HG03378 (cell line): ENCODE measurements around the gene ZNF407.

Experiments used
- ATAC-seq: cut with Tn5 transposase; IDR thresholded peaks from one replicate; pipeline ENCODE4 v1.9.1; 2021; ENCODE audit warnings: mild to moderate bottlenecking, moderate library complexity; ENCODE audit not compliant: unreplicated experiment

ZNF407 gene

GRCh38 chr18:74624466-74624865, 26.8 kb downstream of the ZNF407 start:
- ATAC-seq, result no peak

- no peak for ATAC-seq
Observed at GRCh38 chr18:74625157-74625556, 27.5 kb downstream of the ZNF407 start.

GRCh38 chr18:74626049-74626874, 28.6 kb downstream of the ZNF407 start:
- ATAC-seq, result no peak

GRCh38 chr18:74630804-74631203, 33.1 kb downstream of the ZNF407 start:
- no peak for ATAC-seq

GRCh38 chr18:74631212-74631611, 33.5 kb downstream of the ZNF407 start:
- no peak for ATAC-seq

- ATAC-seq, result no peak
Observed at GRCh38 chr18:74631623-74632350, 34.1 kb downstream of the ZNF407 start.

GRCh38 chr18:74632351-74632679, 34.6 kb downstream of the ZNF407 start:
- no peak for ATAC-seq

- ATAC-seq, result no peak
Observed at GRCh38 chr18:74632856-74633255, 35.2 kb downstream of the ZNF407 start.

- no peak for ATAC-seq
Observed at GRCh38 chr18:74633652-74634352, 36.1 kb downstream of the ZNF407 start.

- ATAC-seq, result no peak
Observed at GRCh38 chr18:74635224-74635975, 37.7 kb downstream of the ZNF407 start.

- no peak for ATAC-seq
Observed at GRCh38 chr18:74637070-74637469, 39.4 kb downstream of the ZNF407 start.

GRCh38 chr18:74638210-74638609, 40.5 kb downstream of the ZNF407 start:
- ATAC-seq, result no peak

- no peak for ATAC-seq
Observed at GRCh38 chr18:74644713-74645112, 47.0 kb downstream of the ZNF407 start.

- ATAC-seq, result no peak
Observed at GRCh38 chr18:74645679-74646078, 48.0 kb downstream of the ZNF407 start.

- ATAC-seq, result no peak
Observed at GRCh38 chr18:74651327-74652128, 53.9 kb downstream of the ZNF407 start.

- no peak for ATAC-seq
Observed at GRCh38 chr18:74652392-74652988, 54.8 kb downstream of the ZNF407 start.

GRCh38 chr18:74654638-74655037, 57.0 kb downstream of the ZNF407 start:
- ATAC-seq, result no peak

- ATAC-seq, result no peak
Observed at GRCh38 chr18:74661008-74661407, 63.3 kb downstream of the ZNF407 start.

- ATAC-seq, result no peak
Observed at GRCh38 chr18:74661691-74662090, 64.0 kb downstream of the ZNF407 start.

GRCh38 chr18:74662622-74663021, 65.0 kb downstream of the ZNF407 start:
- no peak for ATAC-seq
